Measurements from ENCODE around the gene MYOCD.

Gene MYOCD

GRCh38 chr17:12646761-12647422, 18.8 kb upstream of the MYOCD start:
- H3K4me3 ChIP-seq (ENCODE audit: low read depth, low read length): no peak overlapping the region
- DNase-seq: no peak
- H3K27me3 ChIP-seq (ENCODE audit: insufficient read depth, low read depth, severe bottlenecking): no peaks in the 10 kb centered on the region
- TF ChIP-seq, protein P1, sequence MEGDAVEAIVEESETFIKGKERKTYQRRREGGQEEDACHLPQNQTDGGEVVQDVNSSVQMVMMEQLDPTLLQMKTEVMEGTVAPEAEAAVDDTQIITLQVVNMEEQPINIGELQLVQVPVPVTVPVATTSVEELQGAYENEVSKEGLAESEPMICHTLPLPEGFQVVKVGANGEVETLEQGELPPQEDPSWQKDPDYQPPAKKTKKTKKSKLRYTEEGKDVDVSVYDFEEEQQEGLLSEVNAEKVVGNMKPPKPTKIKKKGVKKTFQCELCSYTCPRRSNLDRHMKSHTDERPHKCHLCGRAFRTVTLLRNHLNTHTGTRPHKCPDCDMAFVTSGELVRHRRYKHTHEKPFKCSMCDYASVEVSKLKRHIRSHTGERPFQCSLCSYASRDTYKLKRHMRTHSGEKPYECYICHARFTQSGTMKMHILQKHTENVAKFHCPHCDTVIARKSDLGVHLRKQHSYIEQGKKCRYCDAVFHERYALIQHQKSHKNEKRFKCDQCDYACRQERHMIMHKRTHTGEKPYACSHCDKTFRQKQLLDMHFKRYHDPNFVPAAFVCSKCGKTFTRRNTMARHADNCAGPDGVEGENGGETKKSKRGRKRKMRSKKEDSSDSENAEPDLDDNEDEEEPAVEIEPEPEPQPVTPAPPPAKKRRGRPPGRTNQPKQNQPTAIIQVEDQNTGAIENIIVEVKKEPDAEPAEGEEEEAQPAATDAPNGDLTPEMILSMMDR (IDR thresholded peaks at IDR 0.05; ENCODE audit: low read depth, low read length): no peak
- H3K9me3 ChIP-seq (ENCODE audit: severe bottlenecking): no peaks in the 10 kb centered on the region
- H3K27ac ChIP-seq: no peak overlapping the region
- no peaks in the 10 kb centered on the region for H3K36me3 ChIP-seq

- Histone ChIP-seq H3K36me3 (no peaks in the 10 kb centered on the region), H3K27me3 (ENCODE audit: insufficient read depth, low read depth, severe bottlenecking) (no peaks in the 10 kb centered on the region), H3K9me3 (ENCODE audit: severe bottlenecking) (no peaks in the 10 kb centered on the region), H3K27ac (no peak overlapping the region), H3K4me3 (ENCODE audit: low read depth, low read length) (no peak overlapping the region)
- TF ChIP-seq, protein P1 (IDR thresholded peaks at IDR 0.05; ENCODE audit: low read depth, low read length): no peak
- no peak for DNase-seq
These were observed 17.2 kb upstream of the MYOCD start for GRCh38 chr17:12648498-12648897.

DNA sequence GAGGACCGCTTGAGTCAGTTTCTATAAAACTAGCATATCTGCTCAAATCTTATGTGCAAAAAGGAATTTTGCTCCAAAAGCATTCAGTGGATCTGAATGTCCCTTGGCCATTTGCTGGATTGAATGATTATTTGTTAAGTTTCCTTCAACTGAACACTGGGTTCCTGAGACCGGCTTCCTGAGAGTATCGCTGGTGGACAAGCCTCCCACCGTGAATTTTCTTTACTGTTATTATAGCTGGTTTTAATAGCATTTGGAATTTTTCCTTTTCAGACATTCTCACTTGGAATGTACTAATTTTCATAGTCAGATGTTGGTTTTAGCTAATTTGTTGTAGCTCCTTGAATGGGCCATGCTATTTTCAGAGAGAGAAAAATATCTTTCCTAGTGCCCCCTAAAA, 9.8 kb upstream of the MYOCD start:
- Histone ChIP-seq H3K27me3 (ENCODE audit: insufficient read depth, low read depth, severe bottlenecking) (no peaks in the 10 kb centered on the region), H3K27ac (no peak overlapping the region), H3K36me3 (no peaks in the 10 kb centered on the region), H3K4me3 (ENCODE audit: low read depth, low read length) (no peak overlapping the region), H3K9me3 (ENCODE audit: severe bottlenecking) (no peaks in the 10 kb centered on the region)
- TF ChIP-seq, protein P1 (IDR thresholded peaks at IDR 0.05; ENCODE audit: low read depth, low read length): no peak
- no peak for DNase-seq

DNA sequence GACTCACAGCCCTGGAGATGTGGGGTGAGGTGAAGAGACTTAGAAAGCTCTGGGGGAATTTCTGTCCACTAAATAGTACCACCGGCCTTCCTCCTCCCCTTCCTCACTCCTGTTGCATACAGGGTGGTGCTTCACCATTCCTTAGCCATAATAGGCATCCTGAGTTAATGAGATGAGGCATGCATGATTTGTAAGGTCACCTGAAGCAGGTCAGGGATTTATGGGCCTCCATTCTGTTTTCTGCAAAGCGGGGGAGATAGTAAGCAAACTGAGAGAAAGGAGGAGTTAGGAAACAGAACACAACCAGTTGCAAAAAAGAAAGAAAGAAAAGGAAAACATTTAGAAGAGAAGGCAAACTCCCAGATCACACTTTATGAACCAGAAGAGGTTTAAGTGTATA, 9.3 kb upstream of the MYOCD start:
- no peak for DNase-seq
- TF ChIP-seq, protein P1 (IDR thresholded peaks at IDR 0.05; ENCODE audit: low read depth, low read length): no peak

GRCh38 chr17:12659500-12659899, 6.2 kb upstream of the MYOCD start:
- no peak overlapping the region for H3K27ac ChIP-seq
- H3K27me3 ChIP-seq (ENCODE audit: insufficient read depth, low read depth, severe bottlenecking): peaks cover 4% of the 10 kb centered on the region
- H3K9me3 ChIP-seq (ENCODE audit: severe bottlenecking): no peaks in the 10 kb centered on the region
- no peak overlapping the region for H3K4me3 ChIP-seq (ENCODE audit: low read depth, low read length)
- no peak for DNase-seq
- H3K36me3 ChIP-seq: no peaks in the 10 kb centered on the region
- TF ChIP-seq, protein P1 (IDR thresholded peaks at IDR 0.05; ENCODE audit: low read depth, low read length): no peak

More for the DNA sequence above, 9.3 kb upstream of the MYOCD start:
- no peaks in the 10 kb centered on the region for H3K36me3 ChIP-seq
- H3K4me3 ChIP-seq (ENCODE audit: low read depth, low read length): no peak overlapping the region
- no peaks in the 10 kb centered on the region for H3K9me3 ChIP-seq (ENCODE audit: severe bottlenecking)
- no peak overlapping the region for H3K27ac ChIP-seq
- no peaks in the 10 kb centered on the region for H3K27me3 ChIP-seq (ENCODE audit: insufficient read depth, low read depth, severe bottlenecking)

DNA sequence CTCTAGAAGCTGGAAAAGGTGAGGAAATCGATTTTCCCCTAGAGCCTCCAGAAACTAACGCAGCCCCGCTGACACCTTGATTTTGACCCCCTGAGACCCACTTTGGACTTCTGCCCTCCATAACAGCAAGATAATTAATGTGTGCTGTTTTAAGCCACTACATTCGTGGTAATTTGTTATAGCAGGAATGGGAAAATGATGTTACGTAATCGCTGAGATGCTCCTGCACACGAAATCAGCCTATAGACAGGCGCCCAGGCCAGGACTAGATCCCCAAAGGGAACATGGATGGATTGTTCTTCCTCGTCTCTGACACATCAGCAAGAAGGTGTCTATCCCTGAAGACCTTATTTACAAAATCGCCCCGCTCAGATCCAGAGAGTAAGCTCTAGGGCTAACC, 1.4 kb upstream of the MYOCD start:
- TF ChIP-seq, protein P1 (IDR thresholded peaks at IDR 0.05; ENCODE audit: low read depth, low read length): no peak
- Histone ChIP-seq H3K27ac (no peak overlapping the region), H3K9me3 (ENCODE audit: severe bottlenecking) (no peaks in the 10 kb centered on the region), H3K4me3 (ENCODE audit: low read depth, low read length) (no peak overlapping the region), H3K27me3 (ENCODE audit: insufficient read depth, low read depth, severe bottlenecking) (peaks cover 32% of the 10 kb centered on the region), H3K36me3 (no peaks in the 10 kb centered on the region)
- no peak for DNase-seq

Data from WERI-Rb-1 (cell line).